ENCODE data around the gene FBXO8. TPM values are rescaled to one million over a fixed set of nuclear protein-coding genes. Genes with fewer than 3 reads are reported as not detected.

Gene FBXO8
- total RNA-seq, 1 experiment from 2014 or later = 8.9 TPM

GRCh38 chr4:174214101-174214878, 69.2 kb downstream of the FBXO8 start:
- H2AFZ ChIP-seq (ENCODE audit: low read length) = no peak overlapping the region
- H3T11ph ChIP-seq (ENCODE audit: low read length) = no peak overlapping the region
- H2BK120ac ChIP-seq (ENCODE audit: low read depth, low read length, poor library complexity, severe bottlenecking) = no peak overlapping the region
- peaks cover 16% of the 10 kb centered on the region for H3K23me2 ChIP-seq (ENCODE audit: insufficient read length, low read depth, low read length, poor library complexity, severe bottlenecking)
- no peak overlapping the region for H2AK5ac ChIP-seq (ENCODE audit: insufficient read length, low read length)
- H3K9me3 Mint-ChIP-seq = peaks cover 3 to 4% of the 10 kb centered on the region in 2 experiments; a peak in 2 of 5 replicates
- H3K23ac ChIP-seq (ENCODE audit: insufficient read length, low read depth, low read length) = no peak overlapping the region
- no CpG with 5 or more reads among the region's 47 CpGs for WGBS (ENCODE audit: extremely low coverage, insufficient read length, low lambda C conversion rate)
- no peaks in the 10 kb centered on the region for H3K79me1 ChIP-seq (ENCODE audit: insufficient read depth, low read depth, low read length, poor library complexity, severe bottlenecking)
- H3K27ac Mint-ChIP-seq = peak overlapping the region in 2 of 3 experiments; percentile 4 to 33; a peak in 2 of 7 replicates
- no peak overlapping the region for H3K9ac ChIP-seq (ENCODE audit: extremely low read depth, insufficient read length, low read length)
- no peaks in the 10 kb centered on the region for H3K9me3 ChIP-seq (ENCODE audit: control insufficient read depth, low read depth, low read length)
- H3K4ac ChIP-seq (ENCODE audit: low read depth, low read length) = no peak overlapping the region
- no peak overlapping the region; the same call in 1 of the 2 replicates for H3K14ac ChIP-seq (ENCODE audit: insufficient read depth, low read length)
- H3K36me3 Mint-ChIP-seq (ENCODE audit: insufficient read depth in 1 of 3, low read depth in 3 of 3) = no peaks in the 10 kb centered on the region
- no peak overlapping the region for H4K8ac ChIP-seq (replicated peaks; ENCODE audit: insufficient read length, low read depth, low read length)
- H4K20me1 ChIP-seq (ENCODE audit: control insufficient read depth, insufficient read depth, insufficient read length) = peaks cover 6% of the 10 kb centered on the region
- H4K91ac ChIP-seq (ENCODE audit: insufficient read length, low read depth, low read length) = no peak overlapping the region
- H3K4me2 ChIP-seq (ENCODE audit: insufficient read depth, insufficient read length, low read length) = peak overlapping the region; percentile 67
- H3K27ac ChIP-seq (ENCODE audit: insufficient read length, low read depth, low read length) = no peak overlapping the region
- H3K4me1 ChIP-seq (ENCODE audit: insufficient read depth, low read length) = peaks cover 2% of the 10 kb centered on the region; the same call in 1 of the 2 replicates
- H2BK5ac ChIP-seq (ENCODE audit: insufficient read length, low read length) = no peak overlapping the region
- TF ChIP-seq CTCF (conservative IDR thresholded peaks at IDR 0.05) = no peak
- DNase-seq = peak; percentile 63
- no peak overlapping the region for H3K18ac ChIP-seq (ENCODE audit: insufficient read length, low read depth, low read length)
- no peaks in the 10 kb centered on the region for H3K79me2 ChIP-seq (ENCODE audit: insufficient read depth, low read length)
- H3K56ac ChIP-seq (ENCODE audit: insufficient read length, low read depth, low read length) = no peak overlapping the region
- H3K4me1 Mint-ChIP-seq = peaks cover 56 to 57% of the 10 kb centered on the region in 2 experiments
- H2BK20ac ChIP-seq (ENCODE audit: low read depth, low read length, poor library complexity, severe bottlenecking) = no peak overlapping the region
- H3K4me3 Mint-ChIP-seq = peak overlapping the region; percentile 59 to 78
- H2BK12ac ChIP-seq (ENCODE audit: insufficient read length, low read depth, low read length) = no peak overlapping the region
- no peak overlapping the region for H2BK15ac ChIP-seq (ENCODE audit: low read depth, low read length)
- H3K27me3 ChIP-seq (ENCODE audit: insufficient read depth, low read length) = peaks cover 76% of the 10 kb centered on the region
- H3K27me3 Mint-ChIP-seq (ENCODE audit: low read depth) = peaks cover 100% of the 10 kb centered on the region
- H4K5ac ChIP-seq (ENCODE audit: insufficient read length, low read depth, low read length) = no peak overlapping the region
